ENCODE measurements around the gene PLEKHG7. TPM values are rescaled to one million over a fixed set of nuclear protein-coding genes. Genes with fewer than 3 reads are reported as not detected.

The PLEKHG7 gene
- total RNA-seq, 1 experiment from 2014 or later: not detected

GRCh38 chr12:92718483-92718990 is 15.7 kb downstream of the PLEKHG7 start:
- Histone ChIP-seq H3K9ac (ENCODE audit: low read length) (no peak overlapping the region), H3K4me2 (ENCODE audit: low read length) (no peak overlapping the region), H3K4me3 (replicated peaks in 1 of 2; ENCODE audit: low read depth in 1 of 2, low read length in 2 of 2) (no peak overlapping the region), H3K4me1 (ENCODE audit: control insufficient read depth in 1 of 2, insufficient read depth in 2 of 2, low read length in 2 of 2) (peaks cover 0 to 3% of the 10 kb centered on the region in 2 experiments; a peak in 1 of 4 replicates), H2AFZ (ENCODE audit: low read depth, low read length, poor library complexity, severe bottlenecking) (no peak overlapping the region), H3K27me3 (ENCODE audit: insufficient read depth, low read length) (no peaks in the 10 kb centered on the region), H4K20me1 (ENCODE audit: insufficient read depth) (no peaks in the 10 kb centered on the region), H3K9me3 (ENCODE audit: control insufficient read depth in 1 of 2, insufficient read depth in 1 of 2, low read depth in 1 of 2, low read length in 2 of 2) (no peaks in the 10 kb centered on the region), H3K9me2 (ENCODE audit: insufficient read depth) (no peaks in the 10 kb centered on the region), H3K27ac (ENCODE audit: low read depth, low read length) (no peak overlapping the region), H3K36me3 (ENCODE audit: control insufficient read depth in 1 of 2, insufficient read depth in 2 of 2, low read length in 2 of 2) (no peaks in the 10 kb centered on the region), H3K79me2 (ENCODE audit: insufficient read depth, low read length) (no peaks in the 10 kb centered on the region)
- CTCF ChIA-PET: no interaction called here
- no TSS peak for BruUV-seq (replicated peaks)
- intact Hi-C loops (cut with micrococcal nuclease): no loop called here
- POLR2A ChIA-PET: no interaction called here
- TF ChIP-seq EZH2 (IDR thresholded peaks at IDR 0.05) (no peak), EGR1 (IDR thresholded peaks at IDR 0.05; ENCODE audit: low read depth) (no peak), CTCF (IDR thresholded peaks at IDR 0.05 in 2 of 3, conservative IDR thresholded peaks at IDR 0.05 in 1 of 3; ENCODE audit: borderline replicate concordance in 1 of 3, insufficient read depth in 1 of 3, low read depth in 2 of 3, low read length in 2 of 3) (no peak), SRF (IDR thresholded peaks at IDR 0.05; ENCODE audit: low read depth) (no peak), JUND (IDR thresholded peaks at IDR 0.05) (no peak), POLR2AphosphoS5 (IDR thresholded peaks at IDR 0.05; ENCODE audit: low read depth, low read length) (no peak), ATF3 (IDR thresholded peaks at IDR 0.05) (no peak), SP1 (IDR thresholded peaks at IDR 0.05; ENCODE audit: low read depth) (no peak), YY1 (IDR thresholded peaks at IDR 0.05; ENCODE audit: extremely low read depth, insufficient replicate concordance, low read depth, low read length) (no peak), ELF1 (IDR thresholded peaks at IDR 0.05; ENCODE audit: borderline replicate concordance, low read depth) (no peak), CEBPB (IDR thresholded peaks at IDR 0.05; ENCODE audit: low read depth) (no peak), FOSL1 (IDR thresholded peaks at IDR 0.05; ENCODE audit: low read depth) (no peak), EZH2phosphoT487 (IDR thresholded peaks at IDR 0.05; ENCODE audit: borderline replicate concordance) (no peak)
- DNase-seq (ENCODE audit: low read depth, low spot score): no peak
- RAD21 ChIA-PET (ENCODE audit: low non-redundant PET in 1 of 2, low total read pairs in 2 of 2, uncharacterized antibody in 2 of 2, unreplicated experiment in 2 of 2): no interaction called here
- ATAC-seq: no peak

All from HCT116 (cell line).